ENCODE results near the gene ZBTB1. TPM values are rescaled to one million over a fixed set of nuclear protein-coding genes. Genes with fewer than 3 reads are reported as not detected.

Gene ZBTB1
- total RNA-seq, 3 donors from 2014 or later = 24.0 to 28.5 (median 27.1) TPM

DNA sequence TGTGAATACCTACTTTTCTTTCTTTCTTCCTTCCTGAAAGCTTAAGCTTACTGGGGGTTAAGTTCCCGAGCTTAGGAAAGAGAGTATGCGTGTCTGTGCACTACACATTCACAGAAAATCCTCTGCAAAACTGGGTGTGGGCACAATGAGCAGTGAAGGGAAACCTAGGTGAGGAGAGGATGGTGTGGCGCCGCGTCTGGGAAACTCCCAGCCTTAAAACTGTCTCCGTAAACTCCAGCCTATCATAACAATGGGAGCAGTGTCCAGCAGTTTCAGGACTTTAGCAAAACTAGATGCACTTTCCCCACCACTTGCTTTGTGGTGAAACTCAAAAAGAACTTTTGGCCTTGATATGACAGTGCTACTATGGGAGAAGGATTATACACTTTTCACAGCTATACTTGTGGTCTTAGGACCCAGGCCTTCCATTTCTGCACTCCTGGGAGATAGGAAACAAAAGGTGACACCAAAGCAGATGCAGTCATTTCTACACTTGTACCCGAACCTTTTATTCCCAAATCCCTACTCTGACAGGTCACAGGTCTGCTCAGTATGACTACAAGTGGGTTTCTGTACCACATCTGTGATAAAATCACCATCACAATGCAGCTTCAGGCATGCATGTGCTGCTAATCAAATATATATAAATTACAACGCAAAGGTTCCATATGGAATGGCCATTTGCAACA, 28.8 kb upstream of the ZBTB1 start:
- Mint-ChIP-seq H3K36me3 (ENCODE audit: insufficient read depth) (peaks cover 5% of the 10 kb centered on the region), H3K4me3 (no peak overlapping the region), H3K4me1 (ENCODE audit: low read depth) (peaks cover 14% of the 10 kb centered on the region), H3K9me3 (no peaks in the 10 kb centered on the region), H3K27me3 (ENCODE audit: low read depth) (no peaks in the 10 kb centered on the region)
- ATAC-seq (no peak), DNase-seq (no peak)

DNA sequence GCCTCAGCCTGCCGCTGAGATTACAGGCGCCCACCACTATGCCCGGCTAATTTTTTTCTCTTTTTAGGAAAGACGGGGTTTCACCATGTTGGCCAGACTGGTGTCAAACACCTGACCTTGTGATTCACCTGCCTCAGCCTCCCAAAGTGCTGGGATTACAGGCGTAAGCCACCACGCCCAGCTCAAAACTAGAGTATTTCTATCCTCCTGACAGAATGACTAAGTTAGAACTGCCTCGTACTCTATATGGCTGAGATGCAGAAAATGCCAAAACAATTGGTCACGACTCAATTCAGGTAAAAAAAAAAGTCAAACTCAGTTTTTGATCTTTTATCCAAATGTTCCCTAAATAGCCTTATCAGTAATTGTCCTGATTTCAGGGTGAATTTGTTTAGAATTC, 28.1 kb upstream of the ZBTB1 start:
- ATAC-seq (no peak), DNase-seq (no peak)
- Mint-ChIP-seq H3K27me3 (ENCODE audit: low read depth) (no peaks in the 10 kb centered on the region), H3K36me3 (ENCODE audit: insufficient read depth) (peaks cover 5% of the 10 kb centered on the region), H3K9me3 (no peaks in the 10 kb centered on the region), H3K4me3 (no peak overlapping the region), H3K4me1 (ENCODE audit: low read depth) (peaks cover 14% of the 10 kb centered on the region)

DNA sequence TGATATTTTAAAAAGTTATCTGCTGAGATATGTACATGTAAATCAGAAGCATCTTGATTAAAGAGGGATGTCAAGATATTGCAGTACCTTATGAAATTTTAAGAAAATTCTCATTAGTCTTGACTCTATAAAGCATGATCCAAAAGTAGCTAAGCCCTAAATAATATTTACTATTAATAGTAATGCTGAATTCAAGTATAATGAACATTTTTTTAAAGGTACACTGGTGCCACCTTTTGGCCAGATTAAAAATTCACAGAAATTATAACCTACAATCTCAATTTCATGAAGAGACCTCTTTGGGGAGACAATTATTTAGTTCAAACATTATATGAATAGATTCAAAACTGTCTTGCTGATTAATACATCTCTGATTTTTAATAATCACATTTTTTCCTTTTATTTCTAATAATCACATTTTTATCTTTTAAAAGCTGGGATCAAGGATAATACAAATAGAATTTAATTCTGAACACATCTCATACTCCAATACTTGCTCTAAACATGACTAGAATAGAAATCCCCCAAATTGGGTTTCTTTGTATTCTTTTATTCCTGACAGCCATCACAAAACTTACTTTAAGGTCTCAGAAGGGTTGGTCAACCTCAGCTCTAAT, 25.8 kb upstream of the ZBTB1 start:
- no peak for ATAC-seq

DNA sequence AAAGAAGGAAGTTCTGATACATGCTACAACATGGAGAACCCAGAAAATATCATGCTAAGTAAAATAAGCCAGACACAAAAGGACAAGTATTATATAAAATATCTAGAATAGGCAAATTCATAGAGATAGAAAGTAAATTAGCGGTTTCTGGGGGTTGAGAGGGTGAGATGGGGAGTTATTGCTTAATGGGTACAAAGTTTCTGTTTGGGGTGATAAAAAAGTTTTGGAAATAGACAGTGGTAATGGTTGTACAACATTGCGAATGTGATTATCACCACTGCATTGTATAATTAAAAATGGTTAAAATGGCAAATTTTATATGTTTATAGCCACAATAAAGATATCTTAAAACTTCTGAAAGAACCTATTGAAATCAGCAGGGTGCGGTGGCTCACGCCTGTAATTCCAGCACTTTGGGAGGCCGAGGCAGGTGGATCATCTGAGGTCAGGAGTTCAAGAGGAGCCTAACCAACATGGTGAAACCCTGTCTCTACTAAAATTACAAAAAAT, 15.9 kb upstream of the ZBTB1 start:
- no peak overlapping the region for H3K4me3 Mint-ChIP-seq
- H3K36me3 Mint-ChIP-seq (ENCODE audit: insufficient read depth) = peaks cover 33% of the 10 kb centered on the region
- H3K9me3 Mint-ChIP-seq = no peaks in the 10 kb centered on the region
- ATAC-seq = no peak
- peaks cover 32% of the 10 kb centered on the region for H3K4me1 Mint-ChIP-seq (ENCODE audit: low read depth)
- DNase-seq = no peak
- H3K27me3 Mint-ChIP-seq (ENCODE audit: low read depth) = no peaks in the 10 kb centered on the region

More for the DNA sequence above, 25.8 kb upstream of the ZBTB1 start:
- H3K27me3 Mint-ChIP-seq (ENCODE audit: low read depth) = no peaks in the 10 kb centered on the region
- no peak overlapping the region for H3K4me3 Mint-ChIP-seq
- no peak for DNase-seq
- H3K4me1 Mint-ChIP-seq (ENCODE audit: low read depth) = peaks cover 15% of the 10 kb centered on the region
- no peaks in the 10 kb centered on the region for H3K9me3 Mint-ChIP-seq
- H3K36me3 Mint-ChIP-seq (ENCODE audit: insufficient read depth) = peaks cover 2% of the 10 kb centered on the region

DNA sequence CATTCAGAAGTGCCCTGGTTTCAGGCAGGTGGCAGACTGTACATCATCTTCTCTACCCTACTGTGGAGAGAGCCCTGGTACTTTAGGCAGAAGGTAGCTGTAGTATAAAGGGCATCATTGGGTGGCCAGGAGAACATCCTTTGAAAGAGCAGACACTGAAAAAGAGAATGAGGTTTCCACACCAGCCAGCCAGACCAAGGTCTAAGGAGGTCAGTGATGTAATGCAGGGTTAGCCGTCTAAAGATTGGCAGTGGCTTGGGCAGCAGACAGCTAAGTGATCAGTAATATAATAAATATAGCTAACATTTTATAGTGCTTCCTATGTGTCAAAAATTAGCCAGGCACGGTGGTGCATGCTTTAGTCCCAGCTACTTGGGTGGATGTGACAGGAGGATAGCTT, 12.9 kb upstream of the ZBTB1 start:
- H3K4me3 Mint-ChIP-seq = no peak overlapping the region
- H3K36me3 Mint-ChIP-seq (ENCODE audit: insufficient read depth) = peaks cover 42% of the 10 kb centered on the region

GRCh38 chr14:64493455-64493854, 11.1 kb upstream of the ZBTB1 start:
- DNase-seq = no peak
- no peaks in the 10 kb centered on the region for H3K27me3 Mint-ChIP-seq (ENCODE audit: low read depth)
- H3K36me3 Mint-ChIP-seq (ENCODE audit: insufficient read depth) = peaks cover 33% of the 10 kb centered on the region
- no peak overlapping the region for H3K4me3 Mint-ChIP-seq
- peaks cover 58% of the 10 kb centered on the region for H3K4me1 Mint-ChIP-seq (ENCODE audit: low read depth)
- no peak for ATAC-seq
- H3K9me3 Mint-ChIP-seq = no peaks in the 10 kb centered on the region

More for the DNA sequence above, 12.9 kb upstream of the ZBTB1 start:
- Mint-ChIP-seq H3K4me1 (ENCODE audit: low read depth) (peaks cover 49% of the 10 kb centered on the region), H3K9me3 (no peaks in the 10 kb centered on the region), H3K27me3 (ENCODE audit: low read depth) (no peaks in the 10 kb centered on the region)
- no peak for ATAC-seq
- no peak for DNase-seq

DNA sequence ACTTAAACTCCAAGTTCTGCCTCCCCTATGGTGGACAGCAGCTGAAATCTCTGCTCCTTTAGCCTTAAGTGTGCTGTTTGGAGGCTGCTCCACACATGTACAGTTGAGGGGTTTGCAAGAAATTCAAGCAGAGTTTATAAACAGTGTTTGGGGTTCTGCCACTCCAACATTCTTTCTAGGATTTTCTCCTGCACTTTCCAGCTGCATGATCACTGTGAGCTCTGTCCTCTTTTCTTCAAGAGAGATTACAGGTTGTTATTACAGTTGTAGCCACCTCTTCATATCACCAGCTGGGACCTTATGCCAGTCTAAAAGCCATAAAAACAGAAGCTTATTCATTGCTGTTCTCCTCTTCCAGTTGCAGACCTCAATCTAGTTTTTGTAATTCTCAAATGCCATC, 9.3 kb upstream of the ZBTB1 start:
- no peak for DNase-seq
- Mint-ChIP-seq H3K4me1 (ENCODE audit: low read depth) (peaks cover 72% of the 10 kb centered on the region), H3K36me3 (ENCODE audit: insufficient read depth) (peaks cover 37% of the 10 kb centered on the region), H3K9me3 (no peaks in the 10 kb centered on the region), H3K27me3 (ENCODE audit: low read depth) (no peaks in the 10 kb centered on the region), H3K4me3 (no peak overlapping the region)
- no peak for ATAC-seq

DNA sequence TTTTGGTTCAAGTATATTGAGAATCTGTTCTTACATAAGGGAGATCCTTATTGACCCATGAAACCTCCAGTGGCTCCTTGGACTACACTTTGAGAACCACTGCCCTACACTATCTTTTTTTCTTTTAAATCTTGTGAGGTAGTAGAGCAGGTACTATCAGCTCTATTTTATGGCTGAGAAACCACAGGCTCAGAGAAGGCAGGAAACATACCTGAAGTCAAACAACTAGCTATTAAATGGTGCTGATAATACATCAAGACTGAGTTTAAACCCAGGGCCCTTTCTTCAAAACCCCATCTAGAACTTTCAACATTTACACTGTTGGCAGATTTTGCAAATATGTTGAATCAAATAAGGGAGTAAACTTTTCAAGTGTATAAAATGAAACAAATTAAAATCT, 7.8 kb upstream of the ZBTB1 start:
- DNase-seq (no peak), ATAC-seq (no peak)
- Mint-ChIP-seq H3K9me3 (no peaks in the 10 kb centered on the region), H3K36me3 (ENCODE audit: insufficient read depth) (peaks cover 26% of the 10 kb centered on the region), H3K4me3 (no peak overlapping the region), H3K27me3 (ENCODE audit: low read depth) (no peaks in the 10 kb centered on the region), H3K4me1 (ENCODE audit: low read depth) (peaks cover 76% of the 10 kb centered on the region)

- H3K9me3 Mint-ChIP-seq = no peaks in the 10 kb centered on the region
- H3K4me1 Mint-ChIP-seq (ENCODE audit: low read depth) = peaks cover 62% of the 10 kb centered on the region
- DNase-seq = no peak
- H3K27me3 Mint-ChIP-seq (ENCODE audit: low read depth) = no peaks in the 10 kb centered on the region
- H3K36me3 Mint-ChIP-seq (ENCODE audit: insufficient read depth) = peaks cover 13% of the 10 kb centered on the region
- peak overlapping the region; percentile 99 for H3K4me3 Mint-ChIP-seq
- ATAC-seq = no peak
Measured at GRCh38 chr14:64500088-64500487, 4.5 kb upstream of the ZBTB1 start.

- Mint-ChIP-seq H3K9me3 (no peaks in the 10 kb centered on the region), H3K4me3 (peak overlapping the region; percentile 99), H3K36me3 (ENCODE audit: insufficient read depth) (peaks cover 10% of the 10 kb centered on the region), H3K27me3 (ENCODE audit: low read depth) (no peaks in the 10 kb centered on the region), H3K4me1 (ENCODE audit: low read depth) (peaks cover 62% of the 10 kb centered on the region)
- ATAC-seq = no peak
- no peak for DNase-seq
Measured at GRCh38 chr14:64501411-64502171, 3.0 kb upstream of the ZBTB1 start.

GRCh38 chr14:64502456-64502855, 2.1 kb upstream of the ZBTB1 start:
- peaks cover 64% of the 10 kb centered on the region for H3K4me1 Mint-ChIP-seq (ENCODE audit: low read depth)
- H3K27me3 Mint-ChIP-seq (ENCODE audit: low read depth) = no peaks in the 10 kb centered on the region
- peaks cover 10% of the 10 kb centered on the region for H3K36me3 Mint-ChIP-seq (ENCODE audit: insufficient read depth)
- H3K4me3 Mint-ChIP-seq = peak overlapping the region; percentile 99
- no peak for DNase-seq
- H3K9me3 Mint-ChIP-seq = no peaks in the 10 kb centered on the region
- ATAC-seq = no peak

DNA sequence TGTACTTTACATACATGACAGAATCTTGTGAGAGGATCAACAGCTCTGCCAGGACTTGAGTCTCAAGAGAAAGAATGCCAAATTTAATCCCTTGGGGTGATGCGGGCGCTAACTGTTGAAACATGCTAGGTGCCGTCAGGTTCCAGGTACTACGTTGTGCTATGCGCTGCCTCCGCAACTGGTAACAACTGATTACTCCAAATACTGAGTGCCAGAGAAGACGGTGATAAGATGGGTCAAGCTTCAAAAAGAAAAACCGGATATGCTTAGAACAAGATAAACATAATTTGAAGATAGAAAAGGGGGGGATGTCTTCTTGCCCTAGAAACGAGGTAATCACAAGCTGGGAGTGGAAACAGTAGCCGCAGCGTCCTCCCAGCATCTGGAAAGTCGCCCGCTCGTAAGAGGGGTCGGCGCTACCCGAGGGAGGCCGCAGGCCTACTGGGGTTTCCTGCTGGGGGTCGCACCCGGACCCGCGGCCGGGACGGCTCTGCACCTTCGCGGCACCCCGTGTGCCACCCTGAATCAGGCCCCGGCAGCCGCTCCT, 1.6 kb upstream of the ZBTB1 start:
- H3K9me3 Mint-ChIP-seq = no peaks in the 10 kb centered on the region
- DNase-seq (peak; percentile 24), ATAC-seq (no peak)
- peaks cover 7% of the 10 kb centered on the region for H3K36me3 Mint-ChIP-seq (ENCODE audit: insufficient read depth)
- peaks cover 64% of the 10 kb centered on the region for H3K4me1 Mint-ChIP-seq (ENCODE audit: low read depth)
- no peaks in the 10 kb centered on the region for H3K27me3 Mint-ChIP-seq (ENCODE audit: low read depth)
- peak overlapping the region; percentile 99 for H3K4me3 Mint-ChIP-seq

- Mint-ChIP-seq H3K4me3 (peak within 1 kb of the TSS; percentile 99), H3K9me3 (no peaks in the 10 kb centered on the region), H3K4me1 (ENCODE audit: low read depth) (peaks cover 69% of the 10 kb centered on the region), H3K36me3 (ENCODE audit: insufficient read depth) (peaks cover 5% of the 10 kb centered on the region), H3K27me3 (ENCODE audit: low read depth) (no peaks in the 10 kb centered on the region)
- peak; percentile 64 to 69 for ATAC-seq
- DNase-seq = peak; percentile 93
Measured at GRCh38 chr14:64503434-64504309, 898 bp upstream of the ZBTB1 start, which contains the start of gene ZBTB25. Gene ZBTB25 (minus strand): TSS chr14:64503838. CDS start chr14:64490533, 13,305 bp downstream.

Measured in activated T-cell treated with anti-CD3 and anti-CD28 coated beads, Interleukin-2, amount 50 U/mL, for 4 hours (primary cell).